SK-N-SH treated with all-trans-retinoic acid at 6 μM for 48 hours (cell line): ENCODE data around the gene HECTD1.

Source experiments
- PATZ1 ChIP-seq: fragments of 250-450 bp; sonication (Bioruptor Pico); IDR thresholded peaks from 2 replicates; pipeline ENCODE4 v1.8.0; 2020; ENCODE audit warnings: mild to moderate bottlenecking, moderate library complexity, borderline replicate concordance
- SNAI2 ChIP-seq: fragments of 250-450 bp; sonication (Bioruptor Pico); IDR thresholded peaks from 2 replicates; pipeline ENCODE4 v1.5.0; 2020; ENCODE audit warnings: mild to moderate bottlenecking, moderate library complexity

DNA sequence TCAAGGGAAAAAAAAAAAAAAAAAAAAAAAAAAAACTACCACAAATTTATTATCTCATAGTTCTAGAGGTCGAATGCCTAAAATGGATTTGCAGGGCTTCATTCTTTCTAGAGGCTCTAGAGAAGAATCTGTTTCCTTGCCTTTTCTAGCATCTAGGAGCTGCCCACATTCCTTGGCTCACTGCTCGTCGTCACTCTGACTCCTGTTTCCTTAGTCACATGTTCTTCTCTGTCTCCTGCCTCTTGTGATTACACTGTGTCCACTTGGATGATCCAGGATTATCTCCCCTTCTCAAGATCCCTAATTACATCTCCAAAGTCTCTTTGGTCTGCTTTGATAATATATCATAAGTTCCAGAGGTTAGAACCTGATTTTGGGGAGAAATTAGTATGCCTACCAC lies 88.7 kb downstream of the HECTD1 start:
- TF ChIP-seq SNAI2 (CRISPR knock-in tag) (no peak), PATZ1 (no peak)
